Lung (tissue), 12 donors: ENCODE data around the gene CYP27C1. TPM values are rescaled to one million over a fixed set of nuclear protein-coding genes. Genes with fewer than 3 reads are reported as not detected.

Experiments
- ATAC-seq: fragments of 200-7000 bp; cut with Tn5 transposase; one replicate; pipeline ENCODE4 v1.9.1; 2020; ENCODE audit warnings: moderate number of reproducible peaks; ENCODE audit not compliant: insufficient read depth, low FRiP score
- DNase-seq, 3 donors: peaks; one replicate each; pipeline ENCODE4 v3.0.0-alpha.2; 2013 to 2017
- H3K27ac ChIP-seq, 2 donors: one replicate each; pipeline ENCODE4 v1.5.1; 2013; ENCODE audit warnings: mild to moderate bottlenecking in 2 of 2, moderate library complexity in 2 of 2, control low read depth in 1 of 2, inconsistent platforms in 1 of 2, low read depth in 1 of 2, low read length in 1 of 2
- H3K27me3 ChIP-seq, 3 donors: one replicate each; pipeline ENCODE4 v1.5.1; 2013; ENCODE audit warnings: low read length in 2 of 3; ENCODE audit not compliant: control insufficient read depth in 3 of 3, insufficient read depth in 3 of 3
- H3K36me3 ChIP-seq, 4 donors: one replicate each; pipeline ENCODE4 v1.5.1; 2013; ENCODE audit warnings: low read length in 4 of 4, mild to moderate bottlenecking in 1 of 4, moderate library complexity in 1 of 4; ENCODE audit not compliant: control insufficient read depth in 4 of 4, insufficient read depth in 4 of 4
- H3K4me1 ChIP-seq, 5 donors: one replicate each; pipeline ENCODE4 v1.5.1; 2013; ENCODE audit warnings: low read length in 5 of 5, mild to moderate bottlenecking in 2 of 5, moderate library complexity in 1 of 5; ENCODE audit not compliant: control insufficient read depth in 5 of 5, insufficient read depth in 5 of 5
- H3K4me3 ChIP-seq: one replicate; pipeline ENCODE4 v1.5.1; 2013; ENCODE audit warnings: mild to moderate bottlenecking, control low read depth, moderate library complexity
- H3K9ac ChIP-seq, 2 donors: one replicate each; pipeline ENCODE4 v1.5.1; 2013; ENCODE audit warnings: low read length in 2 of 2, control low read depth in 1 of 2; ENCODE audit not compliant: insufficient read depth in 1 of 2
- H3K9me3 ChIP-seq, 4 donors: one replicate each; pipeline ENCODE4 v1.5.1; 2013; ENCODE audit warnings: low read length in 3 of 4, mild to moderate bottlenecking in 1 of 4, moderate library complexity in 1 of 4; ENCODE audit not compliant: control insufficient read depth in 4 of 4, insufficient read depth in 3 of 4
- WGBS, 2 donors: extraction: QIAGEN DNeasy Blood & Tissue Kit; methylation state at CpG; one replicate each; pipeline ENCODE4 v1.1.7; 2013; 5-methylcytosine and 5-hydroxymethylcytosine counted together
- polyA plus RNA-seq, 2 donors: library from polyadenylated mRNA; stranded (reverse); fragments of 200-250 nt; gene quantifications; one replicate each; pipeline ENCODE4 v1.2.1, GENCODE V29; 2013
- total RNA-seq, 2 donors: library from RNA; depleted of rRNA in 1 of 2; stranded (reverse); fragments of >200 nt in 1 of 2; gene quantifications; one replicate each; pipeline ENCODE4 v1.2.1, GENCODE V29; 2014 to 2021
- TF ChIP-seq, protein P1 (sequence below): IDR thresholded peaks from 2 replicates; pipeline ENCODE4 v1.5.1; 2012; ENCODE audit warnings: mild to moderate bottlenecking; ENCODE audit errors: control extremely low read depth, extremely low read depth
- donor health status: control.
- donor health status: control.
- donor health status: Bipolar disorder and iron deficiency.
- donor health status: healthy.
- donor health status: DM: yes; HTN: yes; CAD: no.

CYP27C1 gene
- total and polyA plus RNA-seq, 4 donors, result 0.04 to 2.9 (median 0.07) TPM

DNA sequence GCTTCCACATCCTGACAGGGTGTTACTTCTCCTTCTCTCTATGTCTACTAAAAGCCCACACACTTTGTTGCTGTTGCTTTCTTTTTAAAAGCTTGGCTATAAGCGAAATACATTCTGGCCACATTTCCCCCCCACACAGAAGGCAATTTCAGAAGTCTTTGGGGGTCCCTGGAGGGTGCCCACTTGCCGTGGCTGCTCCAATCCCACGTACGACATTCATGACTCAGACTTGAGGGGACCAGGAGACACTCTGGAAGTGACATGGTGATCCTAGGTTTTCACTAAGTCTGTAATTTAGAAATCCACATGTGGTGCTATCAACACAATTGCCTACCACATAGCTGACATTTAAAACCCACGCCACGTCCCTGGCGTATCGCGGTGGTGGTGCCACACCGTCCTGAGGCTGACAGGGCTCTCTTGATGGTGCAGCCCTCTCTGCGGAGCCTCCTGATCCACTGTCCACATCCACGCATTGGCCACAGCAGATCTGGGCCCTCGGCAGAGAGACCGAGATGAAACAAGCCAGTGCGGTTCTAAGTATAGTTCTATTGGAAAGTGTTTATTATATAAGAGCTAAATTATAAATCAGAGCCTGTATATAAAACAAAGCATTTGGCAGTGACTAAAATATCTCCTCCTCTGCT, 42.4 kb downstream of the CYP27C1 start:
- no peak overlapping the region for H3K27ac ChIP-seq
- no peak for ATAC-seq
- DNase-seq, result no peak
- WGBS, 2 donors, result 94 to 96% methylated on average over 15 of the region's 15 CpGs
- H3K9me3 ChIP-seq, result peaks cover 0 to 3% (median 0%) of the 10 kb centered on the region in 4 donors
- peaks cover 0 to 44% (median 22%) of the 10 kb centered on the region in 5 donors for H3K4me1 ChIP-seq
- H3K27me3 ChIP-seq, result no peaks in the 10 kb centered on the region
- no peak overlapping the region for H3K4me3 ChIP-seq
- H3K36me3 ChIP-seq, result no peaks in the 10 kb centered on the region
- TF ChIP-seq, protein P1, sequence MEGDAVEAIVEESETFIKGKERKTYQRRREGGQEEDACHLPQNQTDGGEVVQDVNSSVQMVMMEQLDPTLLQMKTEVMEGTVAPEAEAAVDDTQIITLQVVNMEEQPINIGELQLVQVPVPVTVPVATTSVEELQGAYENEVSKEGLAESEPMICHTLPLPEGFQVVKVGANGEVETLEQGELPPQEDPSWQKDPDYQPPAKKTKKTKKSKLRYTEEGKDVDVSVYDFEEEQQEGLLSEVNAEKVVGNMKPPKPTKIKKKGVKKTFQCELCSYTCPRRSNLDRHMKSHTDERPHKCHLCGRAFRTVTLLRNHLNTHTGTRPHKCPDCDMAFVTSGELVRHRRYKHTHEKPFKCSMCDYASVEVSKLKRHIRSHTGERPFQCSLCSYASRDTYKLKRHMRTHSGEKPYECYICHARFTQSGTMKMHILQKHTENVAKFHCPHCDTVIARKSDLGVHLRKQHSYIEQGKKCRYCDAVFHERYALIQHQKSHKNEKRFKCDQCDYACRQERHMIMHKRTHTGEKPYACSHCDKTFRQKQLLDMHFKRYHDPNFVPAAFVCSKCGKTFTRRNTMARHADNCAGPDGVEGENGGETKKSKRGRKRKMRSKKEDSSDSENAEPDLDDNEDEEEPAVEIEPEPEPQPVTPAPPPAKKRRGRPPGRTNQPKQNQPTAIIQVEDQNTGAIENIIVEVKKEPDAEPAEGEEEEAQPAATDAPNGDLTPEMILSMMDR, result no peak
- no peak overlapping the region for H3K9ac ChIP-seq

DNA sequence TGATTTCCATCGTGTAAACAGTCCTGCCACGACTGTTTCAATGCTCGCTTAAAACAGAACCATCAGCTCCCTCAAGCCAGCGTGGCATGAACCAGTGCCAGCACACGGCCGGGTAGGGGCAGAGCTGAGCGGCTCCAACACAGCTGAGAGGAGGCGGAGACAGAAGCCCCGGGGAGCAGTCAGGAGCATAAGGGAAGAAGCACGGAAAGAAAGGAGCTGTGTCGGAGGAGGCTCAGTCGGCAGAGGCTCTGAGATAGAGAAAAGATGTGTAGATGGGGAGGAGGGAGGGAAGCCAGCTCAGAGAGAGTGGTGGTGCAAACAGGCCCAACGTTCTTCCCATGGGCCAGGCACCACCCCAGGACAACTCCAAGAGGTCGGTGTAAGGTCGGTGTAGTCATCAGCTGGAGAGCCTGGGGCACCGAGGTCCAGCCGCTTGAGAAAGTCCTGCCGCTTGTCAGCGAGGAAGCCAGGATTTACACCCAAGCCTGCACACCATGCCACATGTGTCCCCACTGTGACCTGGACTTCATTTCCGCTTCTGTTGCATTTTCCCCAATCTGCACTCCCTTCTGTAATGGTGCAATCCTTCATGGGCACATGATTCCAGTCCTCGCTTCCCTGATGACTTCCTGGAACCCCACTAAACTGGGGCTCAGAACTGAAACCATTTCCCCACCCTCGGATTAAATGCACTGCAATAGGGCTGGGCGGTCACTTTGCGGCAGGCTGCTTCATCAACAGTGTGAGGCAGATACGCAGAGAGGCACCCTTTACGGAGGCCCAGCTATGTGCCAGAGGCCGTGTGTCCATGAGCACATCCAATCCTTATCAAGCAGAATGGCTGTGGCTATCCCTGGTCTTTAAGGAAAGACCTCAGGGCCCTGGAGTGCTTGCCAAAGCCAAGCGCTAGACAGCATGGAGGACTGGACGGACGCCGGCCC, 43.5 kb downstream of the CYP27C1 start:
- peaks cover 0 to 3% (median 0%) of the 10 kb centered on the region in 4 donors for H3K9me3 ChIP-seq
- no peak overlapping the region for H3K4me3 ChIP-seq
- peaks cover 0 to 45% (median 22%) of the 10 kb centered on the region in 5 donors for H3K4me1 ChIP-seq
- peak overlapping the region in 1 of 2 donors; percentile 58 for H3K9ac ChIP-seq
- ATAC-seq (peak; percentile 38), DNase-seq (peak; percentile 52 to 86 (median 71))
- TF ChIP-seq, protein P1, result no peak
- no peaks in the 10 kb centered on the region for H3K36me3 ChIP-seq
- H3K27me3 ChIP-seq, result no peaks in the 10 kb centered on the region
- peak overlapping the region in 1 of 2 donors; percentile 6 for H3K27ac ChIP-seq
- WGBS, 2 donors, result 63 to 69% methylated on average over 31 of the region's 31 CpGs

DNA sequence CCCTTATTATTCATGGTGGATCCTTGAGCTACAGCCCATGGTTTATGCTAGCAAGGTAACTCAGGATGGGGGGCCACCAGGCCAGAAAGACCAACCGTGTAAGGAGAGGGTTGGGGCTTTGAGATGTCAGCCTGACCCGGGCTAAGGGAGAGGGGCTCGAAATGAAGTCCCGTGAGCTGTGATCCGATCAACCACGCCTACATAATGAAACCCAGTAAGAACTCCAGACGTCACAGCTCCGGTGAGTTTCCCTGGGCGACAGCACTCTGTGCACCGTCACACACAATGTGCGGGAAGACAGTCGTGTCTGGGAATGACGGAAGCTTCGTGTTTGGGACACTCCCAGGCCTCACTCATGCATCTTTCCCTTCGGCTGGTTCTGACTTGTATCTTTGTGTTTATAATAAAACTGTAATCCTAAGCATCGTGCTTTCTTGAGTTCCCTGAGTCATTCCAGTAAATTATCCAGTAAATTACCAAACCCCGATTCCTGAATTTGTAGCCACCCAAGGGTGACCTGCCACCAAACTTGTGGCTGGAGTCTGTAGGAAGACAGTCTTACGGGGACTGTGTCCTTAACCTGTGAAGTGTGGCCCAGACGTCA, 44.2 kb downstream of the CYP27C1 start:
- TF ChIP-seq, protein P1, result no peak
- Histone ChIP-seq H3K27ac (no peak overlapping the region), H3K9ac (peak overlapping the region in 1 of 2 donors; percentile 58), H3K4me1 (peaks cover 0 to 45% (median 22%) of the 10 kb centered on the region in 5 donors), H3K36me3 (no peaks in the 10 kb centered on the region), H3K9me3 (peaks cover 0 to 3% (median 0%) of the 10 kb centered on the region in 4 donors), H3K27me3 (no peaks in the 10 kb centered on the region), H3K4me3 (no peak overlapping the region)
- 78 to 91% methylated on average over 19 of the region's 19 CpGs for WGBS, 2 donors
- peak; percentile 30 to 69 (median 59) for DNase-seq
- ATAC-seq, result no peak
